IPS-NIHi11 (cell line): Measurements from ENCODE around the gene ANKRD44.

ENCODE experiments used
- DNase-seq: peaks from one replicate; pipeline ENCODE4 v3.0.0; 2012; ENCODE audit warnings: mixed read lengths, low spot score

Gene ANKRD44

DNA sequence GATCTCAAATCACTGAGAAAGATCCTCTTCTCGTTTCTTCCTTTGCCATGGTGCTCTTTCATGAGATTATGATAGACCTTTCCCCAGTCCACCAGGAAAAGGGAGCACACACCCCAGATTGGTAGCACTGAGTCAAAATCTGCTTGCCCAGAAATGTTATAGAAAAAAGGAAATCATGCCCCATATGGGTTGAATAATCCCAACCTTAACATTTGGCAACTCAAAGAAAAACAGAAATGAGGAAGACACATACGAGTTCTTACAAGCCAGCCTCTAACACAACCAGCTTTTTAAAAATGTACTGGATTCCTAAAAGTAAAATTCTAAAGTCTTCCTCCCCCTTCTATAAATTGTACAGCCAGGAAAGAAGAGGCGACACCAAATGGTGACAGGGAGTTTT, 103.0 kb downstream of the ANKRD44 start:
- no peak for DNase-seq

DNA sequence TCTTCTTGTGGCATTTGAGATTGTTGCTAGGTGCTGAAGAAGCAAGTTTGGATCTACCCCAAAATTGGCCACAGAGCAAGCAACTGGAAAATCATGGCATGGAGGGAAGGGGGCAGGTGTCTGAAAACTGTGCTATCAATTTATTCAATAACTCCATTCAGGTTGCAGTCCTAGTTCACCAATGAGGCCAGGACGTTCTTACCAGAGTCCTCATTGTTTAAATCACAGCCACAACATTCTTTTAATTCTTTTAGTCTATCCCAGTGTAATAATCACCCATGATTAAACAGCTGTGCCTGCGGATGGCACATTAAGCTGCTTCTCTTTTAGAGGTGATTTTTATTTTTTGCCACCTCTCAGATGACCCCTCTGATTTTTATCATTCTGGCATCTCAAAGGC, 103.5 kb downstream of the ANKRD44 start:
- DNase-seq = no peak

GRCh38 chr2:197205585-197206215, 104.9 kb downstream of the ANKRD44 start:
- no peak for DNase-seq

DNA sequence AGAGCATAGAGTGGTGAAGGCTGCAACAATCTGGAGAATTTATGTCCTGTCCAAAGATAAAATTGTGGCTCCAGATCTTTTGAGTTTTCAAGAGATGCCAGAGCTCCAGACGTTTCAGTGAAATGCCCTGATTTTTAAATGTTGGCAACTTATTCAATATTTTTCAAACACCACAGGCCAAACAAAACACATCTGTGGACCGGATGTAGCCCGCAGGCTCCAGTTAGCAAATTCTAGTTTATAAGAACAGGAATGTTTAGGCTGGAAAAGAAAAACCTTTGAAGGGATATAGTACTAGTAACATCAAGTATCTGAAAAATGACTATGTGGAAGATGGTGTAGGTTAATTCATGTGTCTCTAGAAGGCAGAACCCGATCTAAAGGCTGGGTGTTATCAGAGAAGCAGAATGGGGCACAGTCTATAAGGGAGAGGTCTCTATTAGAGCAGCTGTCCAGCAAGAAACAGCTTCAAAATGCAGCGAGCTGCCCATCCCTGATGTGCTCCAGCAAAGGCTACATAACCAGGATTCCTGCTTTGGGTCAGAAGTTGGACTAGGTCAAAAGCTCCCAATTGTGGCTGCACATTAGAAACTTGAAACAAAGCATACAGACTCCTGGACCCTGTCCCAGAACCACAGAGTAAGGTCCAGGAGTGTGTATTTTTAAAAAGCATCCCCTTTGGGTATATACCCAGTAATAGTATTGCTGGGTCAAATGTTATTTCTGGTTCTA, 105.9 kb downstream of the ANKRD44 start:
- DNase-seq = no peak

DNA sequence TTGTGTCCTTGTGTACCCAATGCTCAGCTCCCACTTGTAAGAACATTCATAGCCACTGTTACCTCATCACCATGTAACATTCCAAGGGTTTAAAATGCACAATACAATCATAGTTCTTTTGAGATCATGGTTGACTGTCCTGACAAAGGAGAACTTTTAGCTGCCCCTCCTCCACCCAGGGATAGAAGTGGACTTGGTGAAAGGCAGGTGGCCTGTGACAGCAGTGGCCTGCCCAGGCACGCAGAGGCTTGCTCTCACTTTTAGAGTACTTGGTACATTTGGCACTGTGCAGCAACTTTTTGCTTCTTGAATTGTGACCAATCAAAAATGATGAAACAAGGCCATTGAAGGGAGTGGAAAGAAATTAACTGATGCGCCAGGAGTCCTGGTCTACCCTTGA, 108.7 kb downstream of the ANKRD44 start:
- no peak for DNase-seq

GRCh38 chr2:197200762-197201058, 109.9 kb downstream of the ANKRD44 start:
- no peak for DNase-seq

DNA sequence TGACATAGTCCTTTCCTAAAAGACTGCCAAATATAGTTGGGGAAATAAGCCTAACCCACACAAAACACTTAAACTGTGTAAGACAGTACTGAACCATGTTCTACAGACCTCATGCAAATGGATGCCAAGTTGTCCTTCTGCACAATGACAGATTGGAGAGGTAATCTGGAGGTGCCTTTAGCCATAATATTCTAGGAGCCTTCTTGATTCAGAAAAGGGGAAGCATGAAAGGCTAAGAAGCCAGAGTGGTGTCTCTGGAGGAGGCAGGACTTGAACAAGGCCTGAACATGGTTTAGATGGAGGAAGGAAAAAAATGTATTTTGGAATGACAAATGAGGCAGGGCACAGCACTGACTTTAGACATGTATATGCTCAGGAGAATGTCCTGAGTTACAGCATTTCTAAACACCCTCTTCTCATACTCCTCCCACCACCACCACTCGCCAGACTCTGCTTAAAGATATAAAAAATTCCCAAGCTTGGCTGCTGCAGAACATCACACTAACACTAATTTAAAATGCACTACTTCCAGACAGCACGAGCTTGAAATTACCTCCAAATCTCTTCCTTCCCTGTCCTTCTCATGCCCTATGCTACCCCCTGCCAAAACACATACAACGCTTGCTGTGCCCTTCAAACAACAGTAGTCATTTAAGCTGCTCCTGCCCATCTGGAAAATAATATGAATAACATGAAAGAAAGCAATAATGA, 110.4 kb downstream of the ANKRD44 start:
- DNase-seq = no peak

- no peak for DNase-seq
Observed at GRCh38 chr2:197198890-197199289, 111.7 kb downstream of the ANKRD44 start.

GRCh38 chr2:197197895-197198311, 112.7 kb downstream of the ANKRD44 start:
- no peak for DNase-seq

GRCh38 chr2:197196541-197197180, 113.9 kb downstream of the ANKRD44 start:
- no peak for DNase-seq

DNA sequence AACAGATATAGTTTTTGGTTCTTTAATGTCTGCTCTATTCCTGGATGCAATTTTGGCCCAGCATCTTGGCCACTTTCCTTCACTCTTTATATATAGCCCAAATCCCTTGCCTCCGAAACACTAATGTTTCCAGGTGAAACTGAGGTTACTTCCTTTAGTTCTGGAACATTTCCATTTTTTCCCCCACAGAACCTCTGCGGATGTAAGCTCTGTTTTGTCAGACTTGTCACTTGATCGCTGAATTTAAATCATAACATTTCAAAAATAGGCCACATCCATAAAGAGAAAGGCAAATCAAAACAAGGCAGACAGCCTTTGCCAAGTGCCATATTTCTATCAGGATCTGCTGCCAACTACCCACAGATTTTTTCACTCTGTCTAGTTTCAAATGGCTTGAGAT, 115.1 kb downstream of the ANKRD44 start:
- no peak for DNase-seq

GRCh38 chr2:197191940-197192322, 118.6 kb downstream of the ANKRD44 start:
- DNase-seq = no peak

- peak; percentile 42 for DNase-seq
Observed at GRCh38 chr2:197191177-197191939, 119.2 kb downstream of the ANKRD44 start.

DNA sequence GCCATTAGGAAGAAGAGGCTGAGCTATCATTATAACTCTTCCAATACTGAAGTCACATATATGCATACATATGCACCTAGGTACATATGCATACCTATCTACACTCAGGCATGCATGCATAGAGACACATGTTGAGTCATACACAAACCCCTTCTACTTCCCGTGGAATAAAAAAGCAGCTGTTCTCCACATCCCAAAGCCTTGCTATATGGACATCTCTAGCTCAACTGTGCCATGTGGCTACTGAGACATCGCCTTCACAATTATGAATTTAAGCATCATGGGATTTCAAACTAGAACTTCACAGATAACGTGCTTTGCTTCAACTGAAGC, 120.5 kb downstream of the ANKRD44 start:
- DNase-seq = no peak

- no peak for DNase-seq
Observed at GRCh38 chr2:197189426-197190099, 121.0 kb downstream of the ANKRD44 start.

GRCh38 chr2:197185676-197186075, 124.9 kb downstream of the ANKRD44 start:
- DNase-seq = no peak

DNA sequence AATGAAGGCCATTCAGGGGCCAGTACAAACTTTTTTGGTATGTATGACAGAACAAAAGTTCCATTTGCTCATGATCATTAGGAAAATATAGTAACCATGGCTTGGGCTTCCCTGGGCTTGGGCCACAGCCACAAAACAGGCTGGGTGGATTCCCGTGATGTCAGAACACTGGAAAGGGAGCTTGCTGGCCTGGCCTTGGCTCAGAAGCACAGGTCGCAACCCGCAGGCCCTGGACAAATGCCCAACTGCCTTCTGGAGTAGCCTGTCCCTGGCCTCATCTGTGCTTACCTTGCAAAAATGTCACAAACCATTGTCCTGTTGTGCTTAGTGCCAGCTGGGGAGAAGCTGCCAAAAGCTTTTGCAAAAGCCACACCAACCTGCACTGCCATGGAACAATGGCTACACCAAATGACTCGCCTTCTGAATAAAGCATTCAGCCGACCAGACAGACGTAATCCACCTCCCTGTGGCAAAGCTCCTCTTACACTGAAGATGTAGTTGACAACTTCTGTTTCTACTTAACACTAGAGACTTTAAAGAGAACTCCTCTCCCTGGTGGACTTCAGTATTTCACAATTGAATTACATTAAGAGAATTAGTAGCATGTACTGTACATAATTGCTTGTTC, 125.5 kb downstream of the ANKRD44 start:
- DNase-seq = no peak

DNA sequence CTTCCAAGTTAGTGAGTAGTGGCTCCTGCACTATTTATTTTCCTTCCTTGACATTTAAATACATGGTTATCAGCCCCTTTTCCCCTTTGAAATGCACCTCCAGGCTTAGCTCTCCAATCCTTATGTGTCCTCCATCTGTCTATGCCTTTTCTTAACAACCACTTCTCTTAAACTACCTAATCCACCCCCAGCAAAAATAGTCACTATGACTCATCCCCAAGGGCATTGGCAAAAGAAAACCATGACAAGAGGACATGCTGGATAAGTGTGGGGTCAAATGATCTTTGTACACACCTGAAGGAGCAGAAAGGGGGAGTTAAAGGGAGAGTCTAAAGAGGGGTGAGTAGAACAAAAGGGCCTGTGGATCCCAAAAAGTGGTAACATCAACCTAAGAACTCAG, 127.2 kb downstream of the ANKRD44 start:
- no peak for DNase-seq

- DNase-seq = no peak
Observed at GRCh38 chr2:197182668-197183067, 127.9 kb downstream of the ANKRD44 start.

DNA sequence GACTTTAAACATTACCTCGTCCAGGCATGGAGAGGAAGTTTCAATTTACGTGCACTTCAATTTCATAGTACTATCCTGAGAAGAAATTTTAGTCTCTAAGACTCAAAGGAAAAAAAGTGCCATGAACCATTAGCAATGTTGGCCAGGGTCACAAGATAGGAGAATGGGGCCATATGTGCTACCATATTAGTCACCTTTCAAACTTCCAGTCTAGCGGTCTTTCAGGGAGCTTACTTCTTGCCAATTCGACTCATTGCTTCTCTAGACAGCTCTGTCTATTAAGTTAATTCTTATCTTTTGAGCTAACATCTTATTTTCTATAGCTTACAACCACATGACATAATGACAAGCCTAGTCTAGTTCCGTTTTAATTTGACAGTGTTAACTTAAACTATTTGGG, 129.1 kb downstream of the ANKRD44 start:
- no peak for DNase-seq

GRCh38 chr2:197179744-197180498, 130.7 kb downstream of the ANKRD44 start:
- no peak for DNase-seq
